Muscle layer of colon (tissue), 2 donors: ENCODE measurements around the gene BRD7.
A peak's percentile ranks its signal among the peaks of the same experiment; 100 is the strongest.

ENCODE experiments used
- H3K27ac ChIP-seq: one replicate; pipeline ENCODE4 v1.7.0; 2013; ENCODE audit warnings: low read depth, mild to moderate bottlenecking, low read length, moderate library complexity
- H3K27me3 ChIP-seq, 2 donors: one replicate each; pipeline ENCODE4 v1.7.0; 2013; ENCODE audit warnings: low read length in 2 of 2, mild to moderate bottlenecking in 2 of 2; ENCODE audit not compliant: insufficient read depth in 2 of 2, control insufficient read depth in 1 of 2
- H3K36me3 ChIP-seq: one replicate; pipeline ENCODE4 v1.7.0; 2013; ENCODE audit warnings: mild to moderate bottlenecking, low read length; ENCODE audit not compliant: insufficient read depth
- H3K4me1 ChIP-seq: one replicate; pipeline ENCODE4 v1.7.0; 2013; ENCODE audit warnings: mild to moderate bottlenecking, low read length; ENCODE audit not compliant: insufficient read depth
- H3K4me3 ChIP-seq, 2 donors: one replicate each; pipeline ENCODE4 v1.7.0; 2013; ENCODE audit warnings: low read length in 2 of 2, low read depth in 1 of 2, mild to moderate bottlenecking in 1 of 2, moderate library complexity in 1 of 2
- H3K9ac ChIP-seq: one replicate; pipeline ENCODE4 v1.7.0; 2013; ENCODE audit warnings: low read length
- H3K9me3 ChIP-seq: one replicate; pipeline ENCODE4 v1.7.0; 2013; ENCODE audit warnings: mild to moderate bottlenecking, low read length
- donor health status: abdominal sarcoma.
- donor health status: Adenocarcinoma of cecum.

The BRD7 gene

GRCh38 chr16:50369133-50369804, 481 bp upstream of the BRD7 start:
- peaks cover 58% of the 10 kb centered on the region for H3K4me1 ChIP-seq
- no peaks in the 10 kb centered on the region for H3K27me3 ChIP-seq
- no peaks in the 10 kb centered on the region for H3K9me3 ChIP-seq
- peaks cover 11% of the 10 kb centered on the region for H3K36me3 ChIP-seq
- peak overlapping the region; percentile 40 for H3K27ac ChIP-seq
- peak overlapping the region; percentile 55 for H3K9ac ChIP-seq
- H3K4me3 ChIP-seq, result peak overlapping the region in 1 of 2 donors; percentile 50

- Histone ChIP-seq H3K36me3 (peaks cover 19% of the 10 kb centered on the region), H3K27ac (peak overlapping the region; percentile 64), H3K9ac (peak overlapping the region; percentile 59), H3K4me1 (peaks cover 53% of the 10 kb centered on the region), H3K27me3 (no peaks in the 10 kb centered on the region), H3K9me3 (no peaks in the 10 kb centered on the region), H3K4me3 (peak overlapping the region; percentile 60 to 88)
These were observed 895 bp downstream of the BRD7 start for GRCh38 chr16:50367777-50368409.

DNA sequence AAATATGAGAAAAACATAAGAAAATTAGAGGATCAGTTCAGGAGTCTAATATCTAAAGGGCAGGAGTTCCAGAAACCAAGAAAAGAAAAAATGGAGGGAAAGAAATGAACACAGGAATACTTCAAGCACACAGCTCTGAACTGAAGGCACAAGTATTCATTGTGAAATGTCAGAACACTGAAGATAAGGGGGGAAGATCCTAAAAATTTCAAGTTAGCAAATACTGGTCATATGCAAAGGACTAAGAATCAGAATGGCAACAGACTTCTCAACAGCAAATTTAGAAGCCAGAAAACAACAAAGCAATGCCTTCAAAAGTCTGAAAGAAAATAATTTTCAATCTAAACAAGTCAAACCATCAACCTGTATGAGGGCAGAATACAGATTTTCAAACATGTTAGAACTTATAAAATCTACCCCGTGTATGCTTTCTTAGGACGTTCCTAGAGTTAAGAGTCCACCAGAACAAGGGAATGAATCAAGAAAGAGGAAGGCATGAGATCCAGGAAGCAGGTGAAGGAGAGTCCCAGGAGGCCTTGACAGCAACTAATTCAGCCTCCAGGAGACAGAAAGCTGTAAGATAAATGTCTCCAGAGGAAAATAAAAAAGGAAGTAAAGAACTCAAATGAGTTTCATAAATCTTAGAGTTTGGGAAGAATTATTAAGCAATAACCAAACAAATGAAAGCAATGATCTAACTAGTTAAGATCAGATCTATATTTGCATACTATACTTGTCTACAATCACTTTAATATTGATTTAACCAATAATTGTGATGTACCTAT, 2.8 kb downstream of the BRD7 start:
- peak overlapping the region; percentile 7 for H3K9ac ChIP-seq

GRCh38 chr16:50363656-50364055, 5.1 kb downstream of the BRD7 start:
- no peak overlapping the region for H3K9ac ChIP-seq
- no peak overlapping the region for H3K4me3 ChIP-seq
- peaks cover 25% of the 10 kb centered on the region for H3K36me3 ChIP-seq
- H3K27ac ChIP-seq, result no peak overlapping the region
- peaks cover 59% of the 10 kb centered on the region for H3K4me1 ChIP-seq
- no peaks in the 10 kb centered on the region for H3K27me3 ChIP-seq
- no peaks in the 10 kb centered on the region for H3K9me3 ChIP-seq

More for the DNA sequence above, 2.8 kb downstream of the BRD7 start:
- Histone ChIP-seq H3K27ac (no peak overlapping the region), H3K4me3 (no peak overlapping the region), H3K27me3 (no peaks in the 10 kb centered on the region), H3K36me3 (peaks cover 19% of the 10 kb centered on the region), H3K4me1 (peaks cover 48% of the 10 kb centered on the region), H3K9me3 (no peaks in the 10 kb centered on the region)

GRCh38 chr16:50360779-50361178, 8.0 kb downstream of the BRD7 start:
- Histone ChIP-seq H3K27me3 (no peaks in the 10 kb centered on the region), H3K9me3 (no peaks in the 10 kb centered on the region), H3K36me3 (peaks cover 25% of the 10 kb centered on the region), H3K4me3 (no peak overlapping the region), H3K4me1 (peaks cover 44% of the 10 kb centered on the region), H3K27ac (no peak overlapping the region), H3K9ac (no peak overlapping the region)

DNA sequence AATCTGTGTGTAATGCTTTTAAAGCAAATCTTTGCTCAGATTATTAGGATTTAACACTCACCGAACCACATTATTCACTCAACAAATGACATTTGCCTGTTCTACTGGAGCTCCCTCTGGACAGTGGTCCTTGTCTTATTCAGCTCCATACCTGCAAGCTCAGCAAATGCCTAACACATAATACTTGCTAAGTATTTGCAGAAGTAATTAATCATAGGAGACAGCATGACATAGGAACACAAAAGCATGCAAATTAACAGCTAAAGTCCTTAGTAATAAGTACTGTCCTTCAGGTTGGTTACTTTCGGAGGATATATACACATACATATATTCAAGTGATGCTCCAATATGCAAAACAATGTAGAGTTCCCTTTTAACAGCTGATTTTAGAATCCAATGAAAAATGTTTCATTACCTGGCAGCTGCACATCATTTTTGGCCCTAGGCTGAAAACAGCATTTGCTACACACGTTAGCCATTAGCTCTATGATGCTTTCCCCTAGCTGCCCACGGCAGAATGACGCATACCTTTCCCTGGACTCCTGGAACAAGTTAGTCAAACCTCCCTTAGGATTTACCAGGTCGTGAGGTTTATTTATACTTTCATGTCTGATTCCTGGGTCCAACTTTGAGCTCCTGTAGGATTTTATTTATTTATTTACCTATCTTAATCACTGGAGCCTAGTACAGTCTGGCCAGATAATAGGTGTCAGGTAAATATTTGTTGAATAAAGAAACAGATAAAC, 8.6 kb downstream of the BRD7 start:
- H3K9ac ChIP-seq, result no peak overlapping the region
- peaks cover 21% of the 10 kb centered on the region for H3K36me3 ChIP-seq
- H3K27me3 ChIP-seq, result no peaks in the 10 kb centered on the region
- H3K4me3 ChIP-seq, result no peak overlapping the region
- H3K27ac ChIP-seq, result no peak overlapping the region
- H3K4me1 ChIP-seq, result peaks cover 39% of the 10 kb centered on the region
- H3K9me3 ChIP-seq, result no peaks in the 10 kb centered on the region

- peaks cover 33% of the 10 kb centered on the region for H3K4me1 ChIP-seq
- no peak overlapping the region for H3K4me3 ChIP-seq
- H3K9ac ChIP-seq, result no peak overlapping the region
- H3K27me3 ChIP-seq, result no peaks in the 10 kb centered on the region
- H3K9me3 ChIP-seq, result no peaks in the 10 kb centered on the region
- peaks cover 17% of the 10 kb centered on the region for H3K36me3 ChIP-seq
- H3K27ac ChIP-seq, result no peak overlapping the region
These were observed 9.2 kb downstream of the BRD7 start for GRCh38 chr16:50359626-50360025.

- H3K27ac ChIP-seq, result no peak overlapping the region
These were observed 13.9 kb downstream of the BRD7 start for GRCh38 chr16:50354629-50355456.

DNA sequence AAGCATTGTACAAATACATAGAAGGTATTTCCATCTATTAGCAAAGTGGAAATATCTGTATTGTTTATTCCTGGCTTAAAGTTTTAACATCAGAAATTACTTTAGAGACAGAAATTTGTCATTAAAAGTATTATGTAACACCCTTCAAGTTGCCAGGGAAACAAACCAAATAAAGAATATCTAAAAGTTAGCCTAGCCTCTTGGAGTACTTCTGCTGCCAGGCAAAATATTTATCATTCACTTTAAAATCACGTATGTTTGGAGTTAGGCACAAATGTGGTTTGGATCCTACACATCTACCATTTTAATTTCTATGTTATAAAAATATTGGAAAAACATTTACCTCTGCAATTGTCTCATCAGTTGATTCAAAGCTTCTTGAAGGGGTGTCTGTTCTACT, 14.7 kb downstream of the BRD7 start:
- no peak overlapping the region for H3K9ac ChIP-seq

More at GRCh38 chr16:50354629-50355456, 13.9 kb downstream of the BRD7 start:
- Histone ChIP-seq H3K9me3 (no peaks in the 10 kb centered on the region), H3K27me3 (no peaks in the 10 kb centered on the region), H3K4me1 (peaks cover 13% of the 10 kb centered on the region), H3K36me3 (peaks cover 26% of the 10 kb centered on the region), H3K4me3 (no peak overlapping the region), H3K9ac (no peak overlapping the region)

GRCh38 chr16:50351952-50352351, 16.8 kb downstream of the BRD7 start:
- H3K9ac ChIP-seq, result no peak overlapping the region
- peaks cover 28% of the 10 kb centered on the region for H3K36me3 ChIP-seq
- no peak overlapping the region for H3K4me3 ChIP-seq
- peaks cover 2% of the 10 kb centered on the region for H3K4me1 ChIP-seq
- H3K9me3 ChIP-seq, result no peaks in the 10 kb centered on the region
- no peaks in the 10 kb centered on the region for H3K27me3 ChIP-seq
- no peak overlapping the region for H3K27ac ChIP-seq

More for the DNA sequence above, 14.7 kb downstream of the BRD7 start:
- no peak overlapping the region for H3K4me3 ChIP-seq
- no peaks in the 10 kb centered on the region for H3K9me3 ChIP-seq
- peaks cover 8% of the 10 kb centered on the region for H3K4me1 ChIP-seq
- H3K27me3 ChIP-seq, result no peaks in the 10 kb centered on the region
- peaks cover 28% of the 10 kb centered on the region for H3K36me3 ChIP-seq
- no peak overlapping the region for H3K27ac ChIP-seq
